Activated CD8-positive, alpha-beta memory T cell treated with anti-CD3 and anti-CD28 coated beads, Interleukin-2, amount 50 U/mL, for 1 hour (primary cell): ENCODE measurements around the gene MAP4K3.
"Not testable (repeated sequence)": the region's sequence is repeated elsewhere in the genome, so short reads cannot be mapped to it uniquely, and the experiment has no call there.

Experiments used
- DNase-seq: peaks from one replicate; pipeline ENCODE4 v3.0.0-alpha.2; 2020; ENCODE audit errors: extremely low read depth

The MAP4K3 gene

GRCh38 chr2:39306626-39307025, 130.5 kb downstream of the MAP4K3 start:
- DNase-seq = no peak

- no peak for DNase-seq
Measured at GRCh38 chr2:39304729-39305128, 132.4 kb downstream of the MAP4K3 start.

DNA sequence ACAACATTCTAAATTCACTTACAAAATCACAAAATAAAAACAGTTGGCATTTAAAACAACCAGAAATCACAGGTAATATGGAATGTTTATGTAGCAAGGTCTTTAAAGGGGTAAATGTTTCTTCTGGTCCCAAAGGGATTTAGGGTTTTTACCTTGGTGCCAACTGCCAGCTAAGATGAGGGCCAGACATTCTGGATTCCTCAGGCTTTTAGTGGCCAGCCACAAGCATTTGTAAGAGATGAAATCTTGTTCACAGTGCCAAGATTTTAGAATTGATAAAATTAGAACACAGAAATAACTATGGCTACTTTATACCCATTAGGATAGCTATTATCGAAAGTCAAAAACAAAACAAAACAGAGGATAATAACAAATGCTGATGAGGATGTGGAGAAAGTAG, 132.9 kb downstream of the MAP4K3 start:
- no peak for DNase-seq

- no peak for DNase-seq
Measured at GRCh38 chr2:39301352-39301751, 135.7 kb downstream of the MAP4K3 start.

GRCh38 chr2:39300044-39300978, 136.8 kb downstream of the MAP4K3 start:
- DNase-seq = no peak

DNA sequence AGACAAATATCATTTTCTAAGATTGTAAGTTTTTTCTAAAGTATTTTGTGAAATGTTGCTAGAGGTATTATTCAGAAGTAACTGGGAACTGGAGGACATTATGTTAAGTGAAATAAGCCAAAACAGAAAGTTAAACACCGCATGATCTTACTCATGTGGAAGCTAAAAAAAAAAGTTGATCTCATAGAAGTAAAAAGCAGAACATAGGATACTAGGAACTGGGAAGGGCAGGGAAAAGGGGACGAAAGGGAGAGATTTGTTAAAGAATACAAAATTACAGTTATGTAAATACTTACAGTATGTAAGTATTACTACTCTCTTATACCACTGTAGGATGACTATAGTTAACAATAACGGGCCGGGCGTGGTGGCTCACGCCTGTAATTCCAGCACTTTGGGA, 146.7 kb downstream of the MAP4K3 start:
- DNase-seq = no peak

- no peak for DNase-seq
Measured at GRCh38 chr2:39289609-39290008, 147.5 kb downstream of the MAP4K3 start.

- DNase-seq = no peak
Measured at GRCh38 chr2:39283561-39283960, 153.5 kb downstream of the MAP4K3 start.

- no peak for DNase-seq
Measured at GRCh38 chr2:39281391-39281790, 155.7 kb downstream of the MAP4K3 start.

GRCh38 chr2:39275016-39275415, 162.1 kb downstream of the MAP4K3 start:
- no peak for DNase-seq

DNA sequence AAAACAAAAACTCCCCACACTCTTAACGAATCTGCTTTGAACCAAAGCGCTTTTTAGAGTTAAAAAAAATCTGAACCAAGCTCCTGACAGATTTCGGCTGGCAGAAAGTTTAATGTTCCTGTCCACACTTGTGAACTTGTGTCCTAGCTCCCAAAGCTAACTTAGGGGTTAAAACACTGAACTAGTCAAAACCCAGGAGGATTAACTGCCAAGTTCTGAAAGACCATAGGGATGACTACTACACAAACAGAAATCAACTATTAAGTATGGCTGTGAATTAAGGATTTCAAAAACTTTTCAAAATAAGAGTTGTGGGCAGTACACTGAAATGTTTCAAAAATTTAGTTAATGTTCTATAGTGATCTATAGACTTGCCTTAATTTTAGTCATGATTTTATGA, 167.1 kb downstream of the MAP4K3 start:
- DNase-seq = no peak

- no peak for DNase-seq
Measured at GRCh38 chr2:39266916-39267434, 170.1 kb downstream of the MAP4K3 start.

DNA sequence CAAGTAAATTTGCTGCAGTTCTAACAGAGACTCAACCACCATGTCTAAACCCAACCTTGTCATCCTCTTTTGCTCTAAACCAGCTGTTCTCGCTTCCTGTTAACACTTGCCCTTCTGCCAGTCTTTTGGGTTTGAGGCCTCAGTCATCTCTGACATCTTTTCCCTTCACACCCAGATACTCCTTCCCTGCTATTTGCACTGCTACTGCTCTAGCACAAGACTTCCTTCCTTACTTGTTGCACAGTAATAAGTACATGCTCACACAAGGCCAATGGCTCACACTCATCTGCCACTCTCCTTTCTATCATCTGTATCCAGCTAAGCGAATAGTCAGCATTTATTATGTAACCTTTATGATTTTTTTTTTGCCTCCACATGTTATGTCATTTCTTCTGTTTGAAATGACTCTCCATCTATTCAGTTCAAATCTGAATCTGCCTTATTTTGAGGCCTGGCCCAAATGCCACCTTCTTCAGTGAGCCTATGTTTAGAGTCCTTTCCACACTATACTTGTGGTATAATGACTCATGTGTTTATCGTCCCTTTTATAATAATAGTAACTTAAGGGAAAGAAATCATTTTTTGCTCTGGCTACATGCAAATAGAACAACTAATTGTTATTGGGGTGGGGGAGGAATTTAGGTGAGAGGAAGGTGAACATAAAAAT, 170.8 kb downstream of the MAP4K3 start:
- no peak for DNase-seq

- DNase-seq = no peak
Measured at GRCh38 chr2:39265315-39265714, 171.8 kb downstream of the MAP4K3 start.

DNA sequence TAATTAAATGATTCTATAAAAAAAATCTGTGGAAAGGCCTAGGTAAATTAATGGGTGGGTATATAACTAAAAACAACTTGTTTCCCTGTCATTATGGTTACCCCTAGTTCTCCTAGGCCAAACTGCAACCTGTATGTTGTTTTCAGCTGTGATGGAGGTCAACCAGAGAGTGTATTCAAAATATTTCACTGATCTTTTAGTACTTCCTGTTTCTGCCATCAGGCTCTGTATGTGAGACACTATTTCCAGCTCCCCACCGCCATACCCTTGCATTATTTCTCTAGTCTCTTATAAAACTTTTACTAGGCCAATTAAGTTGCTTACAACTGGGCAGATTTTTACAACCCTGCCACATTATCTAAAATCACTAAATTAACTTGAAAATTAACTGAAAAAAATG, 172.4 kb downstream of the MAP4K3 start:
- no peak for DNase-seq

DNA sequence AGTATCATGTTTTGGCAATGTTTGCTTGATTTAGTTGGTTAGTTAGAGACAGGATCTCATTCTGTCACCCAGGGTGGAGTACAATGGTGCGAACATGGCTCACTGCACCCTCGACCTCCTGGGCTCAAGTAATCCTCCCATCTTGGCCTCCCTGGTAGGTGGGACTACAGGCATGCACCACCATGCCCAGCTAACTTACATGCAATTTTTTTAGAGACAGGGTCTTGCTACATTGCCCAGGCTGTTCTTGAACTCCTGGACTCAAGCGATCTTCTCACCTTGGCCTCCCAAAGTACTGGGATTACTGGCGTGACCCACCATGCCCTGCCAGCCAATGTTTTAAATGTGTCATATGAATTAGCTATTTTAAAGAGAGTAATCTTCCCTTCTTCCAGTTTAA, 177.0 kb downstream of the MAP4K3 start:
- DNase-seq = no peak

DNA sequence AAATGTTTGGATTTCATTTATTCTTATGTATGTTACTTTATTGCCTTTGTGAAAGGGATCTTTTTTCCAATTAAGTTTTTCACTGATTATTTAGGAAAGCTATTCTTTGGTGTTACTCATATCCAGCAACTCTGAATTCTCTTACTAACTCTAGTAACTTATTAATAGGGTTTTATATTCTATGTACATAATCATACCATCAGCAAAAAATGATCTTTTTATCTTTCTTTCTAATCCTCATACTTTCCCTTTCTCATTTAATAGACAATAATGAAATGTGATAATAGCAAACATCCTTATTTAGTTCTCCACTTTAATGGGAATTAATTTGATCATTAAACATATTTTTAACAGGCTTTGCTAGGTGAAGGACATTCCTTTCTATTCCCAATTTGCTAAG, 181.0 kb downstream of the MAP4K3 start:
- no peak for DNase-seq

- no peak for DNase-seq
Measured at GRCh38 chr2:39252888-39253518, 184.1 kb downstream of the MAP4K3 start.

DNA sequence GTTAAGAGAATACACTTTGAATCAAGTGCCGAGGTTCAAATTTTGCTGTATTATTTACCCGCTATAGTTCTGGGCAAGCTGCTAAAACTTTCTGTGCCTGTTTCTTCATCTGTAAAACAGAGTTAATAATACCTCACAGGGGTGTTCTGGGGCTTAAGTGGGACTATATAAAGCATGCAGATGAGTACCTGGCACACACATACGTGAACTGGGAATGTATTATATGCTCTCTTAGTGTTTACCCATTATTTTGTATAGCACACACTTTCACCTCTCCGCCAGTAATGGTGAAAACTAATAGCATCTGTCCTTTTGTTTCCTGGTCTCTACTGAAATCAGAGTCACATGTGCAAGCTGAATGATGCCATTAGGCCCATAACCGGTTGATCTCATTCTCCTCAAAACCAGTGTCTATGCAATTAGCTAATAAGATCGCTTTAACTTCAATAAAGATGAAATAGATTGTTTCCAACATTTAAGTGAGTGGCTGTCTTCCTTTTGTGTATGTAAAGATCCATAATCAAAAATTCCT, 189.5 kb downstream of the MAP4K3 start:
- DNase-seq = no peak

DNA sequence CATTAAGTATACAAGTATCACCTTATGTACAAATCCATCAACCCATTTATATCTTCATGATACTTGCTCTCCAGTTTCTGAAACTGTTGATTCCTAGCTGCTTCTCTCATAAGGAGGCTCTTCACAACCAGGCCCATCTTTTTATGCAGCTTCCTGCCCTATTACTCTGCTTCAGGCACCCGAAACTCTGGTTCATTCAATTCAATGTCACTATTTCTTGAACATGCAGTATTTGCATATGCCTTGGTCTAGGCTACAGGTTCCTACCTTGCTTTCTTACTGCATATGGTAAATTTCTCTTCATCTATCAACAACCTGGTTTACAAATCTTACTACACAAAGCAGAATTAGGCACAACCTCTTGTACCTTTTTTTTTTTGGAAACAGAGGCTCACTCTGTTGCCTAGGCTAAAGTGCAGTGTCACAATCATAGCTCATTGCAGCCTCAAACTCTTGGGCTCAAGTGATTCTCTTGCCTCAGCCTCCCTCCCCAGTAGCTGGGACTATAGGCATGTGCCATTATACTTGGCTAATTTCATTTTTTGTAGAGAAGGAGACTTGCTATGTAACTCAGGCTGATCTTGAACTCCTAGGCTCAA, 190.6 kb downstream of the MAP4K3 start:
- DNase-seq = no peak

GRCh38 chr2:39244963-39245625, 192.0 kb downstream of the MAP4K3 start:
- DNase-seq = not testable (repeated sequence)
